ENCODE data around the gene WWC2.

Gene WWC2

DNA sequence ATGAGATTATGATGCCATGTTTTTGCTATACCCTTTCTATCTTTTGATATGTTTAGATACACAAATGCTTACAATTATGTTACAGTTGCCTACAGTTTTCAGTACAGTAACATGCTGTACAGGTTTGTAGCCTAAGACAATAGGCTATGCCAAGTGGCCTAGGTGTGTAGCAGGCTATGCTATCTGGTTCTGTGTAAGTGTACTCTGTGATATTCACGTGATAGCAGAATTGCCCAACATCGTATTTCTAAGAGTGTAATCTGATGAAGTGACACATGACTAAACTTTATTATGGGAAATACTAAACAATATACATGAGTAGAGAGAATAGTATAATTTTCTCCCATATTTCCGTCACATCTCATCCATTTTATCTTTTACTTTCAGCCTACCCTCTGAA lies 124.0 kb downstream of the WWC2 start:
- H3K4me1 ChIP-seq (ENCODE audit: control insufficient read depth, insufficient read depth, low read depth, low read length), result peaks cover 3% of the 10 kb centered on the region
- H2BK12ac ChIP-seq (ENCODE audit: low read length in 2 of 2), result no peak overlapping the region
- no peak overlapping the region for H3K14ac ChIP-seq (ENCODE audit: low read length in 2 of 2)
- no peak overlapping the region for H3K18ac ChIP-seq (ENCODE audit: low read depth in 1 of 2, low read length in 2 of 2)
- H2BK15ac ChIP-seq (ENCODE audit: low read depth, poor library complexity, severe bottlenecking), result no peak overlapping the region
- no peak overlapping the region for H2BK120ac ChIP-seq (ENCODE audit: low read depth, low read length)
- no peak for DNase-seq
- H3K79me1 ChIP-seq (replicated peaks; ENCODE audit: low read length, poor library complexity, severe bottlenecking), result peaks cover 6% of the 10 kb centered on the region
- H3K9ac ChIP-seq (ENCODE audit: low read length), result no peak overlapping the region
- no CpG with 5 or more reads among the region's 3 CpGs for WGBS
- H3K27ac ChIP-seq (ENCODE audit: low read length, poor library complexity, severe bottlenecking), result no peak overlapping the region
- H3K27me3 ChIP-seq (ENCODE audit: control insufficient read depth in 1 of 2, insufficient read depth in 1 of 2, low read length in 2 of 2), result no peaks in the 10 kb centered on the region
- no peak overlapping the region for H3K23ac ChIP-seq (ENCODE audit: low read length in 2 of 2)
- H2AK5ac ChIP-seq (ENCODE audit: low read length, severe bottlenecking), result no peak overlapping the region
- no peak overlapping the region for H4K8ac ChIP-seq (ENCODE audit: low read length)
- H3K4me3 ChIP-seq (ENCODE audit: insufficient read depth in 1 of 2, low read depth in 1 of 2, low read length in 2 of 2), result no peak overlapping the region
- peaks cover 0 to 3% of the 10 kb centered on the region in 2 experiments for H3K36me3 ChIP-seq (ENCODE audit: control insufficient read depth in 1 of 2, insufficient read depth in 2 of 2, low read depth in 1 of 2, low read length in 2 of 2)
- H2BK5ac ChIP-seq (ENCODE audit: low read depth, low read length, poor library complexity, severe bottlenecking), result no peak overlapping the region
- H3K4me2 ChIP-seq (ENCODE audit: low read length, poor library complexity, severe bottlenecking), result no peak overlapping the region
- no peak overlapping the region for H2AFZ ChIP-seq (ENCODE audit: low read depth, low read length)
- H3K4ac ChIP-seq (ENCODE audit: low read depth in 1 of 2, low read length in 2 of 2), result no peak overlapping the region
- no peaks in the 10 kb centered on the region for H3K9me3 ChIP-seq (ENCODE audit: control insufficient read depth, low read length)
- H4K91ac ChIP-seq (ENCODE audit: low read length), result no peak overlapping the region

GRCh38 chr4:183229397-183229796 lies 130.3 kb downstream of the WWC2 start:
- no peak overlapping the region for H2BK12ac ChIP-seq (ENCODE audit: low read length in 2 of 2)

DNA sequence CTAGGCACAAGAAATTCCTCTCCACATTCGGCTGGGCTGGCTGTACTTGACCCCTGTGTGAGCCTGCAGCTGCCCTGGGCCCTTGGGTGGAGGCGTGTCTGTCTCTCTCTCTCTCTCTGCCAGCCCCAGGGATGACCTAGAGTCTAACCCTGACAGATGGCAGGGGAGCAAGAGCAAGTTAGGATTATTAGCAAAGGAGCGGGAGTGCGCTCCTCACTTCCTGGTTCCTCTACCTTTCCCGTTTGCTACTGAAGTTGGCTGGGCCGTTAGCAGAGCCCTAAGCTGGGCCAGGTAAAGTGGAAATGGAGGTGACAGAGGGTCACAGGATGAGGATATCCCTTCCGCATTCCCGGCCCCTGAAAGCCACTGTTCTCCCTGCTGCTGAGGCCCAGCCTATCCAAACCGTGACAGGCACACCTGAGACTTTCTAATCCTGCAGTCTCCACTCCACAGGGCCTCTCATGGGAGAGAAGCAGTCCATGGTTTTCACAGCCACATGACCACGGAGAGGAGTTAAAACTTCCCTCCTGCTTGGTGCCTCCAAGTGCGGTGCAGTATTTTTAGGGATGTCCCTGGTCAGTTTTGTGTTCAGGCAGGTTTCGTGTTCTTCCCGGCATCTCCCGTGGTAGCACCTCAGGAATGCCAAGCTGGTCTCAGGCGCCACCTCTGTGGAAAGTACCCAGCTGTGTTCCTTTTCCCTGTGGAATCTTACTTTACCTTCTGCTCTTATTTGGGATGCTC lies 141.7 kb downstream of the WWC2 start:
- no peak overlapping the region for H2BK120ac ChIP-seq (ENCODE audit: low read depth, low read length)

More at GRCh38 chr4:183229397-183229796, 130.3 kb downstream of the WWC2 start:
- Histone ChIP-seq H3K4me1 (ENCODE audit: control insufficient read depth, insufficient read depth, low read depth, low read length) (no peaks in the 10 kb centered on the region), H4K91ac (ENCODE audit: low read length) (no peak overlapping the region), H2BK15ac (ENCODE audit: low read depth, poor library complexity, severe bottlenecking) (no peak overlapping the region), H3K4me3 (ENCODE audit: insufficient read depth in 1 of 2, low read depth in 1 of 2, low read length in 2 of 2) (no peak overlapping the region), H4K8ac (ENCODE audit: low read length) (no peak overlapping the region), H3K18ac (ENCODE audit: low read depth in 1 of 2, low read length in 2 of 2) (no peak overlapping the region), H3K9ac (ENCODE audit: low read length) (no peak overlapping the region), H3K4me2 (ENCODE audit: low read length, poor library complexity, severe bottlenecking) (no peak overlapping the region), H2AFZ (ENCODE audit: low read depth, low read length) (no peak overlapping the region), H3K36me3 (ENCODE audit: control insufficient read depth in 1 of 2, insufficient read depth in 2 of 2, low read depth in 1 of 2, low read length in 2 of 2) (peaks cover 0 to 8% of the 10 kb centered on the region in 2 experiments), H2AK5ac (ENCODE audit: low read length, severe bottlenecking) (no peak overlapping the region), H3K14ac (ENCODE audit: low read length in 2 of 2) (no peak overlapping the region), H2BK5ac (ENCODE audit: low read depth, low read length, poor library complexity, severe bottlenecking) (no peak overlapping the region), H3K27ac (ENCODE audit: low read length, poor library complexity, severe bottlenecking) (no peak overlapping the region), H2BK120ac (ENCODE audit: low read depth, low read length) (no peak overlapping the region), H3K79me1 (replicated peaks; ENCODE audit: low read length, poor library complexity, severe bottlenecking) (peaks cover 20% of the 10 kb centered on the region), H3K23ac (ENCODE audit: low read length in 2 of 2) (no peak overlapping the region), H3K4ac (ENCODE audit: low read depth in 1 of 2, low read length in 2 of 2) (no peak overlapping the region), H3K9me3 (ENCODE audit: control insufficient read depth, low read length) (no peaks in the 10 kb centered on the region), H3K27me3 (ENCODE audit: control insufficient read depth in 1 of 2, insufficient read depth in 1 of 2, low read length in 2 of 2) (no peaks in the 10 kb centered on the region)
- DNase-seq, result no peak

GRCh38 chr4:183241322-183241640 lies 142.2 kb downstream of the WWC2 start:
- H3K4me3 ChIP-seq (ENCODE audit: insufficient read depth in 1 of 2, low read depth in 1 of 2, low read length in 2 of 2), result no peak overlapping the region
- H3K27ac ChIP-seq (ENCODE audit: low read length, poor library complexity, severe bottlenecking), result peak overlapping the region; percentile 2
- H3K79me1 ChIP-seq (replicated peaks; ENCODE audit: low read length, poor library complexity, severe bottlenecking), result peaks cover 14% of the 10 kb centered on the region
- H3K4ac ChIP-seq (ENCODE audit: low read depth in 1 of 2, low read length in 2 of 2), result no peak overlapping the region
- no peak overlapping the region for H2AK5ac ChIP-seq (ENCODE audit: low read length, severe bottlenecking)
- no peak overlapping the region for H4K8ac ChIP-seq (ENCODE audit: low read length)
- H3K36me3 ChIP-seq (ENCODE audit: control insufficient read depth in 1 of 2, insufficient read depth in 2 of 2, low read depth in 1 of 2, low read length in 2 of 2), result peaks cover 10 to 35% of the 10 kb centered on the region in 2 experiments
- no peak overlapping the region for H2BK12ac ChIP-seq (ENCODE audit: low read length in 2 of 2)
- DNase-seq, result peak; percentile 86
- no peaks in the 10 kb centered on the region for H3K27me3 ChIP-seq (ENCODE audit: control insufficient read depth in 1 of 2, insufficient read depth in 1 of 2, low read length in 2 of 2)
- H3K4me1 ChIP-seq (ENCODE audit: control insufficient read depth, insufficient read depth, low read depth, low read length), result peaks cover 19% of the 10 kb centered on the region
- H2BK5ac ChIP-seq (ENCODE audit: low read depth, low read length, poor library complexity, severe bottlenecking), result no peak overlapping the region
- no peak overlapping the region for H3K9ac ChIP-seq (ENCODE audit: low read length)
- 4% methylated on average over 4 of the region's 4 CpGs for WGBS
- no peak overlapping the region for H2AFZ ChIP-seq (ENCODE audit: low read depth, low read length)
- H3K18ac ChIP-seq (ENCODE audit: low read depth in 1 of 2, low read length in 2 of 2), result peak overlapping the region in 1 of 2 experiments; percentile 63
- no peak overlapping the region for H2BK120ac ChIP-seq (ENCODE audit: low read depth, low read length)
- no peak overlapping the region for H3K14ac ChIP-seq (ENCODE audit: low read length in 2 of 2)
- no peak overlapping the region for H2BK15ac ChIP-seq (ENCODE audit: low read depth, poor library complexity, severe bottlenecking)
- H4K91ac ChIP-seq (ENCODE audit: low read length), result no peak overlapping the region
- no peak overlapping the region for H3K23ac ChIP-seq (ENCODE audit: low read length in 2 of 2)
- H3K4me2 ChIP-seq (ENCODE audit: low read length, poor library complexity, severe bottlenecking), result no peak overlapping the region
- no peaks in the 10 kb centered on the region for H3K9me3 ChIP-seq (ENCODE audit: control insufficient read depth, low read length)

More for the DNA sequence above, 141.7 kb downstream of the WWC2 start:
- Histone ChIP-seq H3K4me1 (ENCODE audit: control insufficient read depth, insufficient read depth, low read depth, low read length) (peaks cover 19% of the 10 kb centered on the region), H3K4me3 (ENCODE audit: insufficient read depth in 1 of 2, low read depth in 1 of 2, low read length in 2 of 2) (no peak overlapping the region), H3K4ac (ENCODE audit: low read depth in 1 of 2, low read length in 2 of 2) (no peak overlapping the region), H3K79me1 (replicated peaks; ENCODE audit: low read length, poor library complexity, severe bottlenecking) (peaks cover 13% of the 10 kb centered on the region), H4K91ac (ENCODE audit: low read length) (no peak overlapping the region), H3K9ac (ENCODE audit: low read length) (no peak overlapping the region), H2AFZ (ENCODE audit: low read depth, low read length) (no peak overlapping the region), H2AK5ac (ENCODE audit: low read length, severe bottlenecking) (peak overlapping the region; percentile 29), H2BK12ac (ENCODE audit: low read length in 2 of 2) (peak overlapping the region in 1 of 2 experiments; percentile 12), H2BK5ac (ENCODE audit: low read depth, low read length, poor library complexity, severe bottlenecking) (no peak overlapping the region), H3K36me3 (ENCODE audit: control insufficient read depth in 1 of 2, insufficient read depth in 2 of 2, low read depth in 1 of 2, low read length in 2 of 2) (peaks cover 10 to 31% of the 10 kb centered on the region in 2 experiments), H3K14ac (ENCODE audit: low read length in 2 of 2) (peak overlapping the region in 1 of 2 experiments; percentile 35), H3K23ac (ENCODE audit: low read length in 2 of 2) (no peak overlapping the region), H4K8ac (ENCODE audit: low read length) (no peak overlapping the region), H2BK15ac (ENCODE audit: low read depth, poor library complexity, severe bottlenecking) (no peak overlapping the region), H3K9me3 (ENCODE audit: control insufficient read depth, low read length) (no peaks in the 10 kb centered on the region), H3K27me3 (ENCODE audit: control insufficient read depth in 1 of 2, insufficient read depth in 1 of 2, low read length in 2 of 2) (no peaks in the 10 kb centered on the region), H3K27ac (ENCODE audit: low read length, poor library complexity, severe bottlenecking) (peak overlapping the region; percentile 2), H3K18ac (ENCODE audit: low read depth in 1 of 2, low read length in 2 of 2) (peak overlapping the region; percentile 63 to 67), H3K4me2 (ENCODE audit: low read length, poor library complexity, severe bottlenecking) (no peak overlapping the region)
- peak; percentile 8 for DNase-seq
- WGBS, result 72% methylated on average over 14 of the region's 15 CpGs

Measured in mesenchymal stem cell (in vitro differentiated cells and primary cell).